GM23338 (cell line): ENCODE measurements around the gene ABCA7. TPM values are rescaled to one million over a fixed set of nuclear protein-coding genes. Genes with fewer than 3 reads are reported as not detected.

Experiments used
- ATAC-seq: fragments of 200-7000 bp; cut with Tn5 transposase; 3 replicates; pipeline ENCODE4 v1.9.1; 2020
- DNase-seq: peaks from one replicate; pipeline ENCODE4 v3.0.0-alpha.2; 2015; ENCODE audit warnings: low spot score
- H2AFZ ChIP-seq: fragments of 200-600 bp; sonication (generic); 2 replicates; pipeline ENCODE4 v1.8.0; 2016; ENCODE audit warnings: antibody characterized with exemption, mild to moderate bottlenecking, moderate library complexity
- H3F3A ChIP-seq: fragments of 200-600 bp; sonication (generic); replicated peaks from 2 replicates; pipeline ENCODE4 v1.8.0; 2017; ENCODE audit warnings: antibody characterized with exemption, mixed run types, low read depth
- H3K27ac ChIP-seq: fragments of 200-600 bp; sonication (generic); 2 replicates; pipeline ENCODE4 v1.6.1; 2016; ENCODE audit warnings: low read depth
- H3K27me3 ChIP-seq: fragments of 200-600 bp; sonication (generic); 2 replicates; pipeline ENCODE4 v1.8.0; 2016; ENCODE audit warnings: mild to moderate bottlenecking, mixed run types, moderate library complexity; ENCODE audit not compliant: insufficient read depth
- H3K36me3 ChIP-seq: fragments of 200-600 bp; sonication (generic); 2 replicates; pipeline ENCODE4 v1.8.0; 2016; ENCODE audit warnings: mild to moderate bottlenecking; ENCODE audit not compliant: insufficient read depth
- H3K4me1 ChIP-seq: fragments of 200-600 bp; sonication (generic); 2 replicates; pipeline ENCODE4 v1.8.0; 2016; ENCODE audit warnings: mild to moderate bottlenecking, moderate library complexity; ENCODE audit not compliant: insufficient read depth
- H3K4me2 ChIP-seq: fragments of 200-600 bp; sonication (generic); 2 replicates; pipeline ENCODE4 v1.7.1; 2017; ENCODE audit warnings: mixed run types
- H3K4me3 ChIP-seq: fragments of 200-600 bp; sonication (generic); 2 replicates; pipeline ENCODE4 v1.6.1; 2016; ENCODE audit warnings: mixed run types
- H3K79me2 ChIP-seq: fragments of 200-600 bp; sonication (generic); replicated peaks from 2 replicates; pipeline ENCODE4 v1.8.0; 2017; ENCODE audit warnings: mild to moderate bottlenecking; ENCODE audit not compliant: insufficient read depth
- H3K9me2 ChIP-seq: fragments of 200-600 bp; sonication (generic); 2 replicates; pipeline ENCODE4 v1.8.0; 2017; ENCODE audit not compliant: insufficient read depth
- H4K20me1 ChIP-seq: fragments of 200-600 bp; sonication (generic); replicated peaks from 2 replicates; pipeline ENCODE4 v1.8.0; 2017; ENCODE audit warnings: mild to moderate bottlenecking; ENCODE audit not compliant: insufficient read depth
- H3K27ac Mint-ChIP-seq: 2 replicates; pipeline ENCODE4 v1.8.0; 2020; ENCODE audit warnings: inconsistent platforms, mild to moderate bottlenecking, moderate library complexity, mixed read lengths
- H3K27me3 Mint-ChIP-seq: 3 replicates; pipeline ENCODE4 v1.8.0; 2022; ENCODE audit warnings: low read depth, mild to moderate bottlenecking, moderate library complexity, mixed read lengths, inconsistent platforms; ENCODE audit not compliant: insufficient read depth, poor library complexity
- H3K36me3 Mint-ChIP-seq: 3 replicates; pipeline ENCODE4 v1.8.0; 2021; ENCODE audit warnings: low read depth, mild to moderate bottlenecking, inconsistent platforms, moderate library complexity, mixed read lengths
- H3K4me1 Mint-ChIP-seq: 3 replicates; pipeline ENCODE4 v1.8.0; 2020; ENCODE audit warnings: mild to moderate bottlenecking, inconsistent platforms, mixed read lengths
- H3K4me3 Mint-ChIP-seq: 3 replicates; pipeline ENCODE4 v1.8.0; 2021; ENCODE audit warnings: moderate library complexity, mild to moderate bottlenecking, inconsistent platforms, mixed read lengths
- H3K9me3 Mint-ChIP-seq: 3 replicates; pipeline ENCODE4 v1.8.0; 2020; ENCODE audit warnings: moderate library complexity, mild to moderate bottlenecking, inconsistent platforms, mixed read lengths
- CTCF ChIP-seq, 2 experiments: fragments of 200-600 bp in 1 of 2; sonication (generic) in 1 of 2; conservative IDR thresholded peaks; 2 replicates each; pipeline versions ENCODE4 v1.5.1 to v1.6.1; 2016 to 2017; ENCODE audit warnings: antibody characterized with exemption in 2 of 2, low read depth in 2 of 2, mild to moderate bottlenecking in 2 of 2, moderate library complexity in 1 of 2
- EZH2 ChIP-seq: fragments of 200-600 bp; sonication (generic); IDR thresholded peaks from one replicate; pipeline ENCODE4 v1.8.0; 2017; ENCODE audit warnings: antibody characterized with exemption, mild to moderate bottlenecking, low read depth; ENCODE audit not compliant: unreplicated experiment
- JUNB ChIP-seq: IDR thresholded peaks from one replicate; pipeline ENCODE4 v1.6.1; 2016; ENCODE audit warnings: antibody characterized with exemption; ENCODE audit not compliant: unreplicated experiment
- POLR2AphosphoS5 ChIP-seq: IDR thresholded peaks from 2 replicates; pipeline ENCODE4 v1.6.1; 2016; ENCODE audit warnings: antibody characterized with exemption, low read depth
- ZNF114 ChIP-seq: fragments of 250-450 bp; sonication (Bioruptor Pico); IDR thresholded peaks from 2 replicates; pipeline ENCODE4 v1.5.0; 2020; ENCODE audit warnings: mild to moderate bottlenecking, moderate library complexity
- ZNF462 ChIP-seq: fragments of 250-450 bp; sonication (Bioruptor Pico); IDR thresholded peaks from 2 replicates; pipeline ENCODE4 v1.5.0; 2020; ENCODE audit warnings: mild to moderate bottlenecking, moderate library complexity
- polyA plus RNA-seq: library from polyadenylated mRNA; unstranded; fragments of >200 nt; fragmentation: Nextera tagmentation; extraction: Ambion mirVana; gene quantifications from 2 replicates; pipeline ENCODE4 v1.2.1, GENCODE V29; 2016
- total RNA-seq: library from RNA; depleted of rRNA; stranded (reverse); fragments of >200 nt; shearing (Covaris generic); gene quantifications from 2 replicates; pipeline ENCODE4 v1.2.3, GENCODE V29; 2014

Gene ABCA7
- total and polyA plus RNA-seq, 2 experiments from 2014 or later = 22.2 to 27.4 TPM

GRCh38 chr19:1082928-1083816 lies 43.3 kb downstream of the ABCA7 start:
- Histone ChIP-seq H3K4me1 (no peaks in the 10 kb centered on the region; the same call in 1 of the 2 replicates), H3K9me2 (no peaks in the 10 kb centered on the region), H3K4me2 (peak overlapping the region; percentile 80), H3K4me3 (peak overlapping the region; percentile 55; the same call in 1 of the 2 replicates), H3K36me3 (no peaks in the 10 kb centered on the region; the same call in 1 of the 2 replicates), H2AFZ (no peak overlapping the region), H3K27ac (peak overlapping the region; percentile 39; the same call in 1 of the 2 replicates), H3K79me2 (no peaks in the 10 kb centered on the region), H4K20me1 (peaks cover 3% of the 10 kb centered on the region; the same call in 1 of the 2 replicates), H3K27me3 (no peaks in the 10 kb centered on the region), H3F3A (peaks cover 30% of the 10 kb centered on the region; the same call in 1 of the 2 replicates)
- H3K9me3 Mint-ChIP-seq = no peaks in the 10 kb centered on the region; the same call in 2 of the 3 replicates
- ATAC-seq = no peak; the same call in 2 of the 3 replicates
- H3K27ac Mint-ChIP-seq = peak overlapping the region; percentile 92; the same call in 1 of the 2 replicates
- no peak overlapping the region for H3K4me3 Mint-ChIP-seq
- H3K36me3 Mint-ChIP-seq = peaks cover 52% of the 10 kb centered on the region
- TF ChIP-seq ZNF114 (CRISPR knock-in tag) (no peak), POLR2AphosphoS5 (no peak), CTCF (conservative IDR thresholded peaks at IDR 0.05; ENCODE audit: low read depth in 2 of 2) (no peak; a peak in 1 of 4 replicates), JUNB (no peak), EZH2 (no peak), ZNF462 (no peak)
- no peaks in the 10 kb centered on the region for H3K4me1 Mint-ChIP-seq
- DNase-seq = no peak
- H3K27me3 Mint-ChIP-seq = peaks cover 24% of the 10 kb centered on the region
